Measurements from ENCODE around the gene FAM3A.
"Not testable (repeated sequence)": the region's sequence is repeated elsewhere in the genome, so short reads cannot be mapped to it uniquely, and the experiment has no call there.

GRCh38 chrX:154496591-154497137 is 19.4 kb downstream of the FAM3A start:
- TF ChIP-seq EZH2 (IDR thresholded peaks at IDR 0.05; ENCODE audit: low read length, missing control alignments); CTCF (conservative IDR thresholded peaks at IDR 0.05 in 1 of 2, IDR thresholded peaks at IDR 0.05 in 1 of 2; ENCODE audit: low read depth in 1 of 2, low read length in 2 of 2): not testable (repeated sequence)
